Hematopoietic multipotent progenitor cell treated with erythropoietin and hydrocortisone succinate and interleukin-3 and kit ligand, for 8 days (in vitro differentiated cells): Measurements from ENCODE around the gene HDAC10.

ENCODE experiments used
- DNase-seq: peaks from one replicate; pipeline ENCODE4 v3.0.0-alpha.2; 2015

HDAC10 gene

GRCh38 chr22:50269573-50269969 lies 18.5 kb upstream of the HDAC10 start:
- DNase-seq: no peak

GRCh38 chr22:50268655-50269113 lies 17.6 kb upstream of the HDAC10 start:
- no peak for DNase-seq

- DNase-seq: peak; percentile 23
Measured at GRCh38 chr22:50267591-50268390, 16.7 kb upstream of the HDAC10 start.

GRCh38 chr22:50266994-50267393 lies 15.9 kb upstream of the HDAC10 start:
- DNase-seq: no peak

GRCh38 chr22:50264946-50265669 lies 14.0 kb upstream of the HDAC10 start:
- no peak for DNase-seq

GRCh38 chr22:50264104-50264745 lies 13.2 kb upstream of the HDAC10 start:
- DNase-seq: no peak

- DNase-seq: no peak
Measured at GRCh38 chr22:50262973-50263617, 12.0 kb upstream of the HDAC10 start.

GRCh38 chr22:50262460-50262911 lies 11.4 kb upstream of the HDAC10 start:
- DNase-seq: peak; percentile 25

GRCh38 chr22:50261615-50262459 lies 10.8 kb upstream of the HDAC10 start, which contains the start of gene MAPK12:
TSS of gene MAPK12 (minus strand) at chr22:50261683. CDS start at chr22:50261509, 174 bp downstream.
- no peak for DNase-seq

- peak; percentile 24 for DNase-seq
Measured at GRCh38 chr22:50260801-50261614, 9.9 kb upstream of the HDAC10 start.

- no peak for DNase-seq
Measured at GRCh38 chr22:50260434-50260800, 9.4 kb upstream of the HDAC10 start.

- DNase-seq: no peak
Measured at GRCh38 chr22:50259302-50259701, 8.2 kb upstream of the HDAC10 start.

GRCh38 chr22:50258361-50259292 lies 7.6 kb upstream of the HDAC10 start:
- no peak for DNase-seq

- DNase-seq: no peak
Measured at GRCh38 chr22:50257451-50258360, 6.6 kb upstream of the HDAC10 start.

- DNase-seq: no peak
Measured at GRCh38 chr22:50257041-50257440, 6.0 kb upstream of the HDAC10 start.

GRCh38 chr22:50256258-50256862 lies 5.3 kb upstream of the HDAC10 start:
- no peak for DNase-seq

- DNase-seq: no peak
Measured at GRCh38 chr22:50255607-50256006, 4.5 kb upstream of the HDAC10 start.

- DNase-seq: no peak
Measured at GRCh38 chr22:50255099-50255498, 4.0 kb upstream of the HDAC10 start.
